Left ventricle myocardium inferior (tissue), 1 donor: ENCODE data around the gene GAS2L1. TPM values are rescaled to one million over a fixed set of nuclear protein-coding genes. Genes with fewer than 3 reads are reported as not detected.
A peak's percentile ranks its signal among the peaks of the same experiment; 100 is the strongest.

Experiments used
- DNase-seq: peaks from one replicate; pipeline ENCODE4 v3.0.0-alpha.2; 2020
- H3K27ac ChIP-seq: fragments of 200-600 bp; replicated peaks from 2 replicates; pipeline ENCODE4 v1.8.0; 2021
- H3K27me3 ChIP-seq: fragments of 200-600 bp; 2 replicates; pipeline ENCODE4 v1.8.0; 2021; ENCODE audit warnings: low read depth
- H3K36me3 ChIP-seq: fragments of 200-600 bp; 2 replicates; pipeline ENCODE4 v1.8.0; 2021
- H3K4me1 ChIP-seq: fragments of 200-600 bp; 2 replicates; pipeline ENCODE4 v1.8.0; 2021
- H3K4me3 ChIP-seq: fragments of 200-600 bp; 2 replicates; pipeline ENCODE4 v1.8.0; 2021; ENCODE audit warnings: mild to moderate bottlenecking, moderate library complexity
- H3K9me3 ChIP-seq: fragments of 200-600 bp; replicated peaks from 2 replicates; pipeline ENCODE4 v1.8.0; 2021
- intact Hi-C: fragments of 100-400 bp; cut with micrococcal nuclease; formaldehyde crosslinking; loops from one replicate; pipeline ENCODE4 v1.11.0; 2022
- total RNA-seq: library from RNA; stranded (reverse); fragmentation: NEBNext Ultra II Directional; extraction: Animal tissue kit (Norgen Biotek cat#: 25700); gene quantifications from one replicate; pipeline ENCODE4 v1.2.1, GENCODE V29; 2021
- TF ChIP-seq, protein P1 (sequence below): fragments of 200-600 bp; IDR thresholded peaks from 2 replicates; pipeline ENCODE4 v1.8.0; 2021; ENCODE audit warnings: antibody characterized with exemption, mild to moderate bottlenecking, borderline replicate concordance
- donor health status: DM: no; HTN: yes; CAD: no; lungs with severe emphysema.

GAS2L1 gene
- total RNA-seq, 1 donor from 2014 or later, result 22.4 TPM

DNA sequence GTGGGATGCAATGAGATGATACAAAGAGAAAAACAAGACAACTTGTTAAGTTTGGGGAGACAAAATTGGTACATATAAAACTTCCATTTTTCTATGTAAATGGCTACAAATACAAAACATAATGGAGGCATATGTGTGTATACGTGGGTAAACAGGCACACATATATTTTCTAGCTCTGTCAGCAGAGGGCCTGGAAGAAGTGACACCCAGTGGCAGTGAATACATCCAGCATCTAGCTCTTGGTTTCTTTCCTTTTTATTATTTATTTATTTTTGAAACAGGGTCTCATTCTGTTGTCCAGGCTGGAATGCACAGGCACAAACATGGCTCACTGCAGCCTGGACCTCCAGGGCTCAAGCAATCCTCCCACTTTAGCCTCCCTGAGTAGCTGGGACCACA is 14.1 kb downstream of the GAS2L1 start:
- peaks cover 10% of the 10 kb centered on the region for H3K27me3 ChIP-seq
- no peak for DNase-seq
- intact Hi-C loops, result no loop called here
- no peak overlapping the region for H3K4me3 ChIP-seq
- no peaks in the 10 kb centered on the region for H3K9me3 ChIP-seq
- no peak overlapping the region for H3K27ac ChIP-seq
- peaks cover 5% of the 10 kb centered on the region for H3K4me1 ChIP-seq
- TF ChIP-seq, protein P1, sequence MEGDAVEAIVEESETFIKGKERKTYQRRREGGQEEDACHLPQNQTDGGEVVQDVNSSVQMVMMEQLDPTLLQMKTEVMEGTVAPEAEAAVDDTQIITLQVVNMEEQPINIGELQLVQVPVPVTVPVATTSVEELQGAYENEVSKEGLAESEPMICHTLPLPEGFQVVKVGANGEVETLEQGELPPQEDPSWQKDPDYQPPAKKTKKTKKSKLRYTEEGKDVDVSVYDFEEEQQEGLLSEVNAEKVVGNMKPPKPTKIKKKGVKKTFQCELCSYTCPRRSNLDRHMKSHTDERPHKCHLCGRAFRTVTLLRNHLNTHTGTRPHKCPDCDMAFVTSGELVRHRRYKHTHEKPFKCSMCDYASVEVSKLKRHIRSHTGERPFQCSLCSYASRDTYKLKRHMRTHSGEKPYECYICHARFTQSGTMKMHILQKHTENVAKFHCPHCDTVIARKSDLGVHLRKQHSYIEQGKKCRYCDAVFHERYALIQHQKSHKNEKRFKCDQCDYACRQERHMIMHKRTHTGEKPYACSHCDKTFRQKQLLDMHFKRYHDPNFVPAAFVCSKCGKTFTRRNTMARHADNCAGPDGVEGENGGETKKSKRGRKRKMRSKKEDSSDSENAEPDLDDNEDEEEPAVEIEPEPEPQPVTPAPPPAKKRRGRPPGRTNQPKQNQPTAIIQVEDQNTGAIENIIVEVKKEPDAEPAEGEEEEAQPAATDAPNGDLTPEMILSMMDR, result peak; percentile 13
- H3K36me3 ChIP-seq, result no peaks in the 10 kb centered on the region

DNA sequence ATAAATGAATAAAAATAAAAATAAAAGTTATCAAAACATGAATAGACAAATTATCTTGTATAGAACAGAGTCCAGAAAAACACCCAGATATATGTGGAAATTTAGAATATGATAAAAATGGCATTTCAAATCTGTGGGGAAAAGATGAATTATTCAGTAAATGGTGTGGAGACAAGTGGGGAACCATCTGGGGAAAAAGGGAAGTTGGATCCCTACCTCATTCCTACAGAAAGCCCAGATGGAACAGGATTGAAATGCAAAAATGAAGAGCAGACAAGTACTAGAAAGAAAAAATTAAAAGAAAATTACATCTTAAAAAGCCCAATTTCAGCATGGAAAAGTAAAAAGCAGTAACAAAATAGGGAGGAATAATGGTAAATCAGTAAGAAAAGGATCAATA is 17.2 kb downstream of the GAS2L1 start:
- no peaks in the 10 kb centered on the region for H3K4me1 ChIP-seq
- TF ChIP-seq, protein P1, result no peak
- no peaks in the 10 kb centered on the region for H3K9me3 ChIP-seq
- no peaks in the 10 kb centered on the region for H3K27me3 ChIP-seq
- DNase-seq, result no peak
- no peak overlapping the region for H3K27ac ChIP-seq
- intact Hi-C loops, result no loop called here
- peaks cover 18% of the 10 kb centered on the region for H3K36me3 ChIP-seq
- H3K4me3 ChIP-seq, result no peak overlapping the region

DNA sequence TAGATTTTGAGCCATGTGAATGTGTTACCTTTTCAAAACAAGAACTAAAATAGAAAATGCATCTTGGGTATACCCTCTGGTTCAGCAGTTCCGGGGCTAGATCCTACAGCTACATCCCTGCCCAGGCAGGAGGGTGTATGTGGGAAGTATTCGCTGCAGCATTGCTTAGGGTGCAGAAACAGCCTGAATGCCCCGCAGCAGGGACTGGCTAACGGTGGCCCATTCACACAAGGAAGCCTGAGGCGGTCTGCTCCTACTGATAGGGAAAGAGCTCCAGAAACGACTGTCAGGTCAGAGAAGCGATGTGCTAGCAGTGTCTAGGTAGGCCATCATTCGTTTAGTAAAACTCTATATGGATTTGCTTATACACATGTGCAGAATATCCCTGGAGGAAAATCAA is 18.9 kb downstream of the GAS2L1 start:
- H3K36me3 ChIP-seq, result peaks cover 34% of the 10 kb centered on the region

DNA sequence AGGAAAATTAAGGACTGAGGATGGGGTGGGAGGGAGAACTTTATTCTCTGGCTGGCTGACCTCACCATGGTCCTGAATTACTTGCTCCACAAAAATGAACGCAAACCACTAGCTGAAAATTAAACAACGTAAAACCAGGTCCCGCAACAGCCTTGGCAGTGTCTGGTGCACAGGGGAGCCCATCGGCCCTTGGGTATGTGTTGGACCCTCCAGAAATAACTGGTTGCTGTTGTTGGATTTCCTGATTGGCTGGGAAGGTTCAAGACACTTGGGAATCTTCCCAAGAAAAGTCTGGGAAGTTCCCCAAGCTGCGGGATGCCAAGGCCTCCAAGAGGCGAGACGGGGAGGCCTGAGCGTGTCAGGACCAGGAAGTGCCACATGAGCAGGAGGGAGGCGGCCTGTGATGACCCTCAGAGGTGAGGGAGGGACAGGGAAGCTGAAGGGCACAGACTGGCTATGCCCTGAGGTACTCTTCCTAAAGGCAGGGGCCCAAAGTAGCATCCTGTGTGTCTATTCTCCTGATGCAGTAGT is 19.4 kb downstream of the GAS2L1 start:
- peaks cover 39% of the 10 kb centered on the region for H3K36me3 ChIP-seq
- H3K27ac ChIP-seq, result no peak overlapping the region
- H3K27me3 ChIP-seq, result no peaks in the 10 kb centered on the region
- H3K4me3 ChIP-seq, result no peak overlapping the region
- no peaks in the 10 kb centered on the region for H3K9me3 ChIP-seq
- TF ChIP-seq, protein P1, result no peak
- intact Hi-C loops, result no loop called here
- peaks cover 7% of the 10 kb centered on the region for H3K4me1 ChIP-seq
- DNase-seq, result no peak

More for the DNA sequence above, 18.9 kb downstream of the GAS2L1 start:
- Histone ChIP-seq H3K4me3 (no peak overlapping the region), H3K27ac (no peak overlapping the region), H3K4me1 (peaks cover 2% of the 10 kb centered on the region), H3K9me3 (no peaks in the 10 kb centered on the region), H3K27me3 (no peaks in the 10 kb centered on the region)
- no peak for DNase-seq
- TF ChIP-seq, protein P1, result no peak
- intact Hi-C loops, result no loop called here

DNA sequence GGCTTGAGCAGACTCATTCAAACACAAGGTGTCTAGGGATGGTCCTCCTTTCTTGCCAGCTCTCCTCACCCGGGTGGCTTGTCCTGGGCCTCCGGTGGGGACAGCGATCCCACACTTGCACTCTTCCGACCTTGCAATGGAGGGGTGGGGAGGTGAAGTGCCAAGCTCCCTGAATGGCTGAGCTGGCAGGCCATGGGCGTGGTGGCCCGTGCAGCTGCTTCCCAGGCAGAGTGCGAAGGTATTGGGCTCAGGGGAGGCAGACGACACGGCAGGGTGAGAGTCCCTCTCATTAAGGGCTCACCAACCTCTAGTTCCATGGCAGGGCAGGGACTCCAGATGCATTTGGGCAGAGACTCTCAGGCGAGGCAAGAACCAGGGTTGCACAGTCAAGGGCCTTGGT is 20.0 kb downstream of the GAS2L1 start:
- no peak for DNase-seq
- intact Hi-C loops, result no loop called here
- TF ChIP-seq, protein P1, result no peak

More for the DNA sequence above, 20.0 kb downstream of the GAS2L1 start:
- Histone ChIP-seq H3K36me3 (peaks cover 45% of the 10 kb centered on the region), H3K4me1 (peaks cover 11% of the 10 kb centered on the region), H3K27ac (no peak overlapping the region), H3K4me3 (no peak overlapping the region), H3K27me3 (no peaks in the 10 kb centered on the region), H3K9me3 (no peaks in the 10 kb centered on the region)
